ENCODE data around the gene METTL15. TPM values are rescaled to one million over a fixed set of nuclear protein-coding genes. Genes with fewer than 3 reads are reported as not detected.
"Not testable (repeated sequence)": the region's sequence is repeated elsewhere in the genome, so short reads cannot be mapped to it uniquely, and the experiment has no call there.

The METTL15 gene
- total RNA-seq, 1 donor from 2014 or later, result 10.3 TPM

DNA sequence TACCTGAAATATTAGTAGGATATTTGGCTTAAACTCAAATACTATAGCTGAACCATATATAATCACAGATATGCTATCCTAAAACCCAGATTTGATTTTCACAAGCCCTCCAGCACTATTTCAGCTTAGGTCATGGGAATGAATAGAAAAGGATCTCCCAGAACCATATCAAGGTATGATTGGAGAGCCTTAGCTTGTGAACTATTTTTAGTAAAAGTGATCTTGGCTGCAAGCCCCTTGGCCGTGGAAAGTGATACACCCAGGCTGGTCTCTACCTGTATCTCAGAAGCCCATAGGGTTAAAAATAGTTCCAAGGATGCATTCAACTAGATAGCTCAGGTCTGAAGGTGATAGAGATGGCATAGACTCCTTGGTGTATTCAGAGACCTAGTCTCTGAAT lies 9.9 kb upstream of the METTL15 start:
- peaks cover 25% of the 10 kb centered on the region for H3K4me1 Mint-ChIP-seq (ENCODE audit: low read depth)
- no peaks in the 10 kb centered on the region for H3K27me3 Mint-ChIP-seq (ENCODE audit: low read depth)
- no peak for TF ChIP-seq CTCF (IDR thresholded peaks at IDR 0.05)

GRCh38 chr11:28099715-28100114 lies 8.5 kb upstream of the METTL15 start:
- Mint-ChIP-seq H3K9me3 (ENCODE audit: low read depth) (no peaks in the 10 kb centered on the region), H3K4me1 (ENCODE audit: low read depth) (peaks cover 25% of the 10 kb centered on the region), H3K27me3 (ENCODE audit: low read depth) (no peaks in the 10 kb centered on the region), H3K4me3 (ENCODE audit: unreplicated experiment) (no peak overlapping the region), H3K36me3 (ENCODE audit: low read depth) (no peaks in the 10 kb centered on the region), H3K27ac (ENCODE audit: unreplicated experiment) (no peak overlapping the region)
- no peak for DNase-seq (ENCODE audit: low spot score)
- no peak for TF ChIP-seq CTCF (IDR thresholded peaks at IDR 0.05)

More for the DNA sequence above, 9.9 kb upstream of the METTL15 start:
- Mint-ChIP-seq H3K27ac (ENCODE audit: unreplicated experiment) (no peak overlapping the region), H3K4me3 (ENCODE audit: unreplicated experiment) (no peak overlapping the region), H3K9me3 (ENCODE audit: low read depth) (no peaks in the 10 kb centered on the region), H3K36me3 (ENCODE audit: low read depth) (no peaks in the 10 kb centered on the region)
- DNase-seq (ENCODE audit: low spot score), result no peak

- no peak overlapping the region for H3K27ac Mint-ChIP-seq (ENCODE audit: unreplicated experiment)
- no peak overlapping the region for H3K4me3 Mint-ChIP-seq (ENCODE audit: unreplicated experiment)
- TF ChIP-seq CTCF (IDR thresholded peaks at IDR 0.05), result no peak
- no peaks in the 10 kb centered on the region for H3K36me3 Mint-ChIP-seq (ENCODE audit: low read depth)
- no peaks in the 10 kb centered on the region for H3K9me3 Mint-ChIP-seq (ENCODE audit: low read depth)
- H3K27me3 Mint-ChIP-seq (ENCODE audit: low read depth), result no peaks in the 10 kb centered on the region
- DNase-seq (ENCODE audit: low spot score), result no peak
- peaks cover 28% of the 10 kb centered on the region for H3K4me1 Mint-ChIP-seq (ENCODE audit: low read depth)
Measured at GRCh38 chr11:28100665-28101064, 7.5 kb upstream of the METTL15 start.

DNA sequence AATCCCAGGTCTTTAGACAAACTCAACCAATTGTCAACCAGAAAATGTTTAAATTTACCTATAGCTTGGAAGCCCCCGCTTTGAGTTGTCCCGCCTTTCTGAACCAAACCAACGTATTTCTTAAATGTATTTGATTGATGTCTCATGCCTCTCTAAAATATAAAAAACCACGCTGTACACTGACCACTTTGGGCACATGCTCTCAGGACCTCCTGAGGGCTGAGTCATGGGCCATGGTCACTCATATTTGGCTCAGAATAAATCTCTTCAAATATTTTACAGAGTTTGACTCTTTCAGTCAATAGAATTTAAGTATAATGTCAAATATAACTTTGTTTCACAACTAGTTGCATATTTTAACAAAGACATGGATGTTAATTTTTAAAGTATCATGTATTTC lies 5.9 kb upstream of the METTL15 start:
- H3K27ac Mint-ChIP-seq (ENCODE audit: unreplicated experiment), result peak overlapping the region; percentile 78
- H3K27me3 Mint-ChIP-seq (ENCODE audit: low read depth); H3K4me3 Mint-ChIP-seq (ENCODE audit: unreplicated experiment); DNase-seq (ENCODE audit: low spot score); H3K9me3 Mint-ChIP-seq (ENCODE audit: low read depth); H3K36me3 Mint-ChIP-seq (ENCODE audit: low read depth): not testable (repeated sequence)
- H3K4me1 Mint-ChIP-seq (ENCODE audit: low read depth), result peaks cover 37% of the 10 kb centered on the region

- no peaks in the 10 kb centered on the region for H3K9me3 Mint-ChIP-seq (ENCODE audit: low read depth)
- no peak for DNase-seq (ENCODE audit: low spot score)
- no peak for TF ChIP-seq CTCF (IDR thresholded peaks at IDR 0.05)
- H3K4me3 Mint-ChIP-seq (ENCODE audit: unreplicated experiment), result no peak overlapping the region
- peaks cover 53% of the 10 kb centered on the region for H3K4me1 Mint-ChIP-seq (ENCODE audit: low read depth)
- no peaks in the 10 kb centered on the region for H3K27me3 Mint-ChIP-seq (ENCODE audit: low read depth)
- no peaks in the 10 kb centered on the region for H3K36me3 Mint-ChIP-seq (ENCODE audit: low read depth)
- H3K27ac Mint-ChIP-seq (ENCODE audit: unreplicated experiment), result no peak overlapping the region
Measured at GRCh38 chr11:28104425-28104824, 3.8 kb upstream of the METTL15 start.

GRCh38 chr11:28104984-28105383 lies 3.2 kb upstream of the METTL15 start:
- peaks cover 56% of the 10 kb centered on the region for H3K4me1 Mint-ChIP-seq (ENCODE audit: low read depth)
- no peaks in the 10 kb centered on the region for H3K27me3 Mint-ChIP-seq (ENCODE audit: low read depth)
- no peak for TF ChIP-seq CTCF (IDR thresholded peaks at IDR 0.05)
- no peak overlapping the region for H3K4me3 Mint-ChIP-seq (ENCODE audit: unreplicated experiment)
- H3K27ac Mint-ChIP-seq (ENCODE audit: unreplicated experiment), result no peak overlapping the region
- no peak for DNase-seq (ENCODE audit: low spot score)
- no peaks in the 10 kb centered on the region for H3K36me3 Mint-ChIP-seq (ENCODE audit: low read depth)
- H3K9me3 Mint-ChIP-seq (ENCODE audit: low read depth), result no peaks in the 10 kb centered on the region
